Ovary (tissue), 3 donors: ENCODE data around the gene NELL1.

ENCODE experiments used
- CTCF ChIP-seq, 3 donors: fragments of 450-650 bp in 2 of 3; fragments of 200-600 bp in 1 of 3; IDR thresholded peaks; one replicate each; pipeline versions ENCODE4 v1.5.1 to v1.8.0; 2016 to 2022; ENCODE audit warnings: antibody characterized with exemption in 3 of 3, mild to moderate bottlenecking in 1 of 3
- POLR2A ChIP-seq: fragments of 450-650 bp; IDR thresholded peaks from one replicate; pipeline ENCODE4 v1.6.1; 2017; ENCODE audit warnings: antibody characterized with exemption, mild to moderate bottlenecking, moderate library complexity
- donor health status: DM: no; HTN: no; CAD: no.

- TF ChIP-seq CTCF (IDR thresholded peaks at IDR 0.05) (no peak), POLR2A (no peak)
Observed at GRCh38 chr11:21612326-21612725, 942.9 kb downstream of the NELL1 start.
